CD4-positive, alpha-beta T cell treated with Interleukin-1 beta for 1 hour (primary cell): Measurements from ENCODE around the gene STRIP1.

Experiments
- DNase-seq, 2 donors: peaks; one replicate each; pipeline ENCODE4 v3.0.0-alpha.2; 2020 to 2022

Gene STRIP1

DNA sequence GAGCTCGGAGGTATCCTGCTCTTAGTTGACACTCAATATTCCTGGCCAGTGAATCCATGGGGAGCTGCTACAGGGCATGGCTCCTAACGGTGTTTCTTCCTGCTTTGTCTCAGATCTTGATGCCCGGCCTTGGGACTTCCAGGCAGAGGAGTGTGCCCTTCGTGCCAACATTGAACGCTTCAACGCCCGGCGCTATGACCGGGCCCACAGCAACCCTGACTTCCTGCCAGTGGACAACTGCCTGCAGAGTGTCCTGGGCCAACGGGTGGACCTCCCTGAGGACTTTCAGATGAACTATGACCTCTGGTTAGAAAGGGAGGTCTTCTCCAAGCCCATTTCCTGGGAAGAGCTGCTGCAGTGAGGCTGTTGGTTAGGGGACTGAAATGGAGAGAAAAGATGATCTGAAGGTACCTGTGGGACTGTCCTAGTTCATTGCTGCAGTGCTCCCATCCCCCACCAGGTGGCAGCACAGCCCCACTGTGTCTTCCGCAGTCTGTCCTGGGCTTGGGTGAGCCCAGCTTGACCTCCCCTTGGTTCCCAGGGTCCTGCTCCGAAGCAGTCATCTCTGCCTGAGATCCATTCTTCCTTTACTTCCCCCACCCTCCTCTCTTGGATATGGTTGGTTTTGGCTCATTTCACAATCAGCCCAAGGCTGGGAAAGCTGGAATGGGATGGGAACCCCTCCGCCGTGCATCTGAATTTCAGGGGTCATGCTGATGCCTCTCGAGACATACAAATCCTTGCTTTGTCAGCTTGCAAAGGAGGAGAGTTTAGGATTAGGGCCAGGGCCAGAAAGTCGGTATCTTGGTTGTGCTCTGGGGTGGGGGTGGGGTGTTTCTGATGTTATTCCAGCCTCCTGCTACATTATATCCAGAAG lies 19.4 kb downstream of the STRIP1 start:
- DNase-seq = peak; percentile 53 to 65

DNA sequence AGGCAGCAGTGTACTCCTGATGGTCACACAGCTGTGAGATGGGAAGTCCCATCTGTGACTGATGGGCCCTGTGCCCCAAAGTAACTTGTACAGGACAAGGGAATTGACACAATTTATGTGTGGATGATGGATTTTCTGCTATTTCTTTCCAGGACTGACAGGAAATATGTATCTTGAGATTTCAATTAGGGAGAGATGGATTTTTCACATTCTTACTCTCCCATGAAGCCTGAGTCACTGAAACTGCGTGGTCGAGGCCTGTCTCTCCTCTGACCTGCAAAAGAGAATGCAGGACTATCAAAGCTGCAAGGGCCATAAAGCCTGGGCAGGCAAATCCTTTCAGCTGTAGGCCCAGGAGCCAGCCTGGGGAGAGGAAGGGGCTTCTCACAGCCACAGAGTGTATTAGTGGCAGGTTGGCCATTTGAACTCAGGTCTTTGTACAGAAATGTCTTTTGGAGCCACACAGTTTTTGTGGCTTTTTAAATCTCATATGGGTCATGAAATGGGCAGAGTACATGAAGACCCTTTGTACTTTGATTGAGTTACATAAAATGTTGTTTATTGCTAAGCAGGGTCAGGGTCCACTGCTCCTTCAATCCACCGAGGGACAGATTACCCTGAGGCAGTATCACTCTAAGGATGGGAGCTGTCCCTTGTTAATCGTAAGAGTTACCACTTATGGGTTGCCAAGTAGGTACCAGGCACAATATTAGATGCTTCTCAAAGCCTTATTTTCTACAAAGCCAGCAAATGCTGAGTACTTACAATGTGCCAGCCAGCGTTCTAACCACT lies 21.3 kb downstream of the STRIP1 start:
- DNase-seq = no peak

GRCh38 chr1:110056285-110056683 lies 21.9 kb downstream of the STRIP1 start:
- DNase-seq = no peak

- no peak for DNase-seq
Observed at GRCh38 chr1:110056776-110057175, 22.4 kb downstream of the STRIP1 start.

DNA sequence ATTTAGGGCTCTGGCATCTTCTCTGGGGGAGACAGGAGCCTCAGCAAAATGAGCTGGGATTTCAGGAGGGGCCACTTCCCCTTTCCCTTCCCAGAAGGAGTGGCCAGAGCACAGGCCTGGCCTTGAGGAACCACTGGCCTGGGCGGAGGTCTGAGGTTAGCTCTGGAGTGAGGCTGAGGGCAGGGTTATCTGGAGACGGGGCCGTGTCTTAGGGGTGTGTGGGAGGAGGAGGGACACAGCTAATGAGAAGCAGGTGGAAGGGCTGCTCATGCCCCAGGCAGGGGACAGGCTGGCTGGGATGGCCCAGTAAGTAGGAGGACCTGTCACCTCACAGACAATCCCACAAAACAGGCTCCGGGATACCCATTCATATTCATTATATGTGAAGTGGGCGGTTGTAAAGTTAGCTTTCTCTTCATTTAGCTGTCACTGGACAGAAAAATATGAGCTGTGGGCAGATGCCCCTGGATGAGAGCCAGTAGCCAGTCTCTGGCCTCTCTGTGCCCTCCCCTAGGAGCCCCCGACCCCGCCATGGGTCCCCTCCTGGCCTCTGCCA lies 23.6 kb downstream of the STRIP1 start:
- DNase-seq = no peak

GRCh38 chr1:110058591-110058990 lies 24.2 kb downstream of the STRIP1 start:
- no peak for DNase-seq

DNA sequence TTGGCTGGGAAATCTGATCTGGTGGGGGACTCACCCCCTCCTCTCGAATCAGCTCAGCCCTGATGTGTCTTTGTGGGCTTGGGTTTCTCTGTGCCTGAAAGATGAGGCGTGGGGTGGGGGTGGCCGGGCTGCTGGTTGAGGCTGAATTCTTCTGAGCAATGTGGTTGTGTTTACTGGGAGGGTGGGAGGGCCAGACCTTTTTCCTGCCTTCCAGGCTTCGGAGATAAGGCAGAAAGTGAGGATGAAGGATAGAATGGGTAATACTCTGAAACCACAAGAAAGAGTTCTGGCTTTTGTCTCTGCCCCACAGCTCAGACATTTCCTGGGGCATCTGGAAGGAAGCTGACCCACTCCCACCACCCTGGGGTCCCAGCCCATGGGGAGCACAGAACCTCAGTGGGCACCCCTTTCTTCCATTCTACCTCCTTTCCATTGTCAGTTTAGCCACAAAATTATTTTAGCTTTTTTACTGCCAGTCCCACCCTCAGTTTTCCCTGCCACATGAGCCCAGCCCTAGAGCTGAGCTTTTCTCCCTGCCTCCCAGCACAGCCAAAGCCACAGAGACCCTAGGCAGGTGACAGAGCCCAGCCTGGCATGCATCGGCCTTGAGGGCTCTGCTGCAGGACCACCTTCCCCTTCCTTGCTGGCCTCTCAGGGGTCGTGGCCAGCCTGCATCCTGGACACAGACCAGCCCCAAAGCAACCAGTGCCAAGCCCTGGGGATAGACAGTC lies 24.9 kb downstream of the STRIP1 start:
- no peak for DNase-seq

- DNase-seq = peak; percentile 61 to 68
Observed at GRCh38 chr1:110060034-110060661, 25.7 kb downstream of the STRIP1 start.

DNA sequence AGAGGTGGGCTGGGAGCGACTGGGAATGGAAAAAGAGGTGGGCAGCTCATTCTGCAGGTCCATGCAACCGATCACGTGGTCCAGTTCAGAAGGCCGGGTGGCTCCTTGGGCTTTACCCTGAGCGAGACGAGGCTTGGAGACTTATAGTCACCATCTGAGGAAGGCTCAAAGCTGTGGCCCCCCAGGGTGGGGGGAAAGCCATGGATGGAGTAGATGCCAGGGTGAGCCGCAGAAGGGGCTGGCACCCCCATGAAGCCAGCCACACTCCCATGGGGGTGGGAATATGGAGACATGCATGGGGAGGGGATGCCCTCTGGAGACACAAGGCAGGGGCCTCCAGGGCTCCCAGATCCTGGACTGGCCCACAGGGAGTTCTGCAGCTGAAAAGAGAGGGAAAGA lies 26.2 kb downstream of the STRIP1 start:
- DNase-seq = no peak

GRCh38 chr1:110061341-110061740 lies 26.9 kb downstream of the STRIP1 start:
- no peak for DNase-seq

- no peak for DNase-seq
Observed at GRCh38 chr1:110062612-110063011, 28.2 kb downstream of the STRIP1 start.

DNA sequence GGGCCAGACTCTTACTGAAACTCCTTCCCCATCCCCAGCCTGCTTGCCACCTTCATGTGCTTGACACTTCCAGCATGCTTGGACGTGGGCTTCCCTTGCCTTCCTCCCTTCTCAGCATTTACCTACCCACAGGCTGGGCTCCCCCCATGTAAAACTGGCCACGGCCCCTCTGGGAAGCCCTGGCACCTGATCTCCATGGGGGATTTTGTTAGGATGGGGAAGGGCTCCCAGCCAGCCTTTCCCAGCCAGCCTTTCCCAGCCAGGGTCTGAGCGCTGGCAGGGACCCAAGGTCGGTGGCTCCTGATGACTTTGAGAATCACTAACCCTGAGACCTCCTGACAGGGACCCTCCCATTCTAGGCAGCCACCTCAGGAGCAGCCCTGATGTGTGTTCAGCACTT lies 29.4 kb downstream of the STRIP1 start:
- DNase-seq = no peak

- no peak for DNase-seq
Observed at GRCh38 chr1:110064576-110065337, 30.3 kb downstream of the STRIP1 start.

DNA sequence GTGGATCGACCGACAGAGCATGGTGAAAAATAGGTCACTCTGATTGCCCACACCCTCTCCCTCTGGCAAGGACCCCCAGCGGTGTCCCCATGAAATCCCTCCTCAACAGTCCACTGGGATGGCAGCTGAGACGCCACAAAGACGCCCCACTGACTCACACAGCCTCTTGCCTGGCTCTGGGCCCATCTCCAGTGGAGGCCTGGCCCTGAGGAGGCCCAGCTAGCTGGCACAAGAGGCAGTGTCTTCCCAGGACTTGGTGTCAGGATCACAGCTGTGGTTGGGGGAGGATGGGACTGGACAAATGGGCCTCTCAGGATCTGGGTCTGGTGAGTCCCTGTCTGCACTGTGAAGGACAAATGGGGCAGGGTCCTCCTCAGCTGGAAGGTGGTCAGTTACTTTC lies 31.4 kb downstream of the STRIP1 start:
- no peak for DNase-seq

- DNase-seq = no peak
Observed at GRCh38 chr1:110067479-110067892, 33.1 kb downstream of the STRIP1 start.

- no peak for DNase-seq
Observed at GRCh38 chr1:110067893-110068645, 33.6 kb downstream of the STRIP1 start.

- peak in 1 of 2 donors; percentile 23 for DNase-seq
Observed at GRCh38 chr1:110068646-110069403, 34.4 kb downstream of the STRIP1 start.

GRCh38 chr1:110069404-110070281 lies 35.2 kb downstream of the STRIP1 start:
- no peak for DNase-seq

GRCh38 chr1:110070282-110070669 lies 35.9 kb downstream of the STRIP1 start:
- no peak for DNase-seq
